ENCODE measurements around the gene BTBD9. TPM values are rescaled to one million over a fixed set of nuclear protein-coding genes. Genes with fewer than 3 reads are reported as not detected.

The BTBD9 gene
- total and polyA plus RNA-seq, 10 donors, result 1.2 to 43.1 (median 27.8) TPM

GRCh38 chr6:38656896-38657295 is 17.2 kb upstream of the BTBD9 start:
- no peak for DNase-seq
- WGBS, 5 donors, result 97 to 100% (median 100%) methylated on average over 1 of the region's 1 CpG
- intact Hi-C loops (cut with DNase I; ENCODE audit: low total_unique reads), result no loop called here
- Histone ChIP-seq H3K27ac (no peak overlapping the region), H3K9me3 (no peaks in the 10 kb centered on the region), H3K36me3 (peaks cover 0 to 40% (median 1%) of the 10 kb centered on the region in 6 donors), H3K4me3 (no peak overlapping the region), H3K27me3 (replicated peaks in 1 of 7) (no peaks in the 10 kb centered on the region), H3K4me1 (no peaks in the 10 kb centered on the region)
- TF ChIP-seq POLR2AphosphoS5 (IDR thresholded peaks at IDR 0.05), result no peak
- no peak for TF ChIP-seq CTCF (IDR thresholded peaks at IDR 0.05 in 8 of 11, conservative IDR thresholded peaks at IDR 0.05 in 3 of 11)
- TF ChIP-seq POLR2A (IDR thresholded peaks at IDR 0.05), result no peak

GRCh38 chr6:38654263-38654662 is 14.5 kb upstream of the BTBD9 start:
- Histone ChIP-seq H3K36me3 (peaks cover 0 to 51% (median 1%) of the 10 kb centered on the region in 6 donors), H3K9me3 (peaks cover 0 to 3% (median 0%) of the 10 kb centered on the region in 8 donors), H3K4me1 (no peaks in the 10 kb centered on the region), H3K27ac (no peak overlapping the region), H3K4me3 (no peak overlapping the region), H3K27me3 (replicated peaks in 1 of 7) (no peaks in the 10 kb centered on the region)
- no peak for TF ChIP-seq POLR2AphosphoS5 (IDR thresholded peaks at IDR 0.05)
- no peak for TF ChIP-seq CTCF (IDR thresholded peaks at IDR 0.05 in 8 of 11, conservative IDR thresholded peaks at IDR 0.05 in 3 of 11)
- TF ChIP-seq POLR2A (IDR thresholded peaks at IDR 0.05), result no peak
- intact Hi-C loops (cut with DNase I; ENCODE audit: low total_unique reads), result no loop called here
- no peak for DNase-seq
- WGBS, 5 donors, result 94 to 98% (median 96%) methylated on average over 2 of the region's 2 CpGs

GRCh38 chr6:38651121-38651784 is 11.5 kb upstream of the BTBD9 start:
- Histone ChIP-seq H3K36me3 (peaks cover 0 to 37% (median 0%) of the 10 kb centered on the region in 6 donors), H3K27ac (no peak overlapping the region), H3K4me1 (no peaks in the 10 kb centered on the region), H3K4me3 (no peak overlapping the region), H3K27me3 (replicated peaks in 1 of 7) (no peaks in the 10 kb centered on the region), H3K9me3 (peaks cover 0 to 3% (median 0%) of the 10 kb centered on the region in 8 donors)
- TF ChIP-seq POLR2AphosphoS5 (IDR thresholded peaks at IDR 0.05) (no peak), POLR2A (IDR thresholded peaks at IDR 0.05) (no peak), CTCF (IDR thresholded peaks at IDR 0.05 in 8 of 11, conservative IDR thresholded peaks at IDR 0.05 in 3 of 11) (no peak)
- intact Hi-C loops (cut with DNase I; ENCODE audit: low total_unique reads), result no loop called here
- WGBS, 5 donors, result 96 to 97% (median 96%) methylated on average over 2 of the region's 2 CpGs
- DNase-seq, result no peak

- H3K4me3 ChIP-seq, result no peak overlapping the region
- no peak overlapping the region for H3K27ac ChIP-seq
- peaks cover 0 to 3% (median 0%) of the 10 kb centered on the region in 8 donors for H3K9me3 ChIP-seq
- TF ChIP-seq POLR2AphosphoS5 (IDR thresholded peaks at IDR 0.05) (no peak), POLR2A (IDR thresholded peaks at IDR 0.05) (no peak), CTCF (IDR thresholded peaks at IDR 0.05 in 8 of 11, conservative IDR thresholded peaks at IDR 0.05 in 3 of 11) (no peak)
- 76 to 96% (median 93%) methylated on average over 5 of the region's 5 CpGs for WGBS, 5 donors
- H3K4me1 ChIP-seq, result no peaks in the 10 kb centered on the region
- DNase-seq, result no peak
- peaks cover 0 to 36% (median 0%) of the 10 kb centered on the region in 6 donors for H3K36me3 ChIP-seq
- no peaks in the 10 kb centered on the region for H3K27me3 ChIP-seq (replicated peaks in 1 of 7)
- intact Hi-C loops (cut with DNase I; ENCODE audit: low total_unique reads), result no loop called here
These were observed 10.6 kb upstream of the BTBD9 start for GRCh38 chr6:38650207-38650752.
